Measurements from ENCODE around the gene VWA5B1. TPM values are rescaled to one million over a fixed set of nuclear protein-coding genes. Genes with fewer than 3 reads are reported as not detected.

Gene VWA5B1
- total and polyA plus RNA-seq, 4 experiments from 2014 or later: 0.11 to 0.17 TPM; not detected in 2

GRCh38 chr1:20343149-20343937, 52.7 kb downstream of the VWA5B1 start:
- H3K9me3 Mint-ChIP-seq: peaks cover 0 to 12% (median 9%) of the 10 kb centered on the region in 8 donors
- Histone ChIP-seq H3K27ac (ENCODE audit: low read depth, low read length) (no peak overlapping the region), H3K36me3 (ENCODE audit: insufficient read depth, low read length) (no peaks in the 10 kb centered on the region), H3K9me3 (ENCODE audit: control insufficient read depth in 1 of 2, low read length in 2 of 2) (no peaks in the 10 kb centered on the region), H3K27me3 (ENCODE audit: insufficient read depth, low read length) (no peaks in the 10 kb centered on the region), H3K4me1 (ENCODE audit: insufficient read depth, low read length) (no peaks in the 10 kb centered on the region), H3K4me3 (ENCODE audit: low read length in 2 of 2) (no peak overlapping the region)
- H3K36me3 Mint-ChIP-seq: no peaks in the 10 kb centered on the region
- DNase-seq: peak in 4 of 5 donors; percentile 12 to 20 (median 16)
- H3K4me3 Mint-ChIP-seq: peak overlapping the region in 2 of 8 donors; percentile 51 to 70
- H3K27ac Mint-ChIP-seq: no peak overlapping the region
- peaks cover 0 to 5% (median 4%) of the 10 kb centered on the region in 4 donors for H3K4me1 Mint-ChIP-seq
- peaks cover 11 to 23% of the 10 kb centered on the region in 2 donors for H3K27me3 Mint-ChIP-seq
- intact Hi-C loops (cut with micrococcal nuclease): no loop called here
- ChIA-PET CTCF (ENCODE audit: partially characterized antibody) (no interaction called here), POLR2A (ENCODE audit: partially characterized antibody) (no interaction called here)

- Mint-ChIP-seq H3K36me3 (no peaks in the 10 kb centered on the region), H3K9me3 (peaks cover 0 to 12% (median 9%) of the 10 kb centered on the region in 8 donors), H3K27me3 (peaks cover 11 to 25% of the 10 kb centered on the region in 2 donors), H3K27ac (no peak overlapping the region), H3K4me3 (peak overlapping the region in 5 of 8 donors; percentile 21 to 76 (median 58)), H3K4me1 (peaks cover 0 to 5% (median 4%) of the 10 kb centered on the region in 4 donors)
- H3K36me3 ChIP-seq (ENCODE audit: insufficient read depth, low read length): no peaks in the 10 kb centered on the region
- intact Hi-C loops (cut with micrococcal nuclease): no loop called here
- ChIA-PET POLR2A (ENCODE audit: partially characterized antibody) (no interaction called here), CTCF (ENCODE audit: partially characterized antibody) (no interaction called here)
- H3K4me3 ChIP-seq (ENCODE audit: low read length in 2 of 2): no peak overlapping the region
- no peaks in the 10 kb centered on the region for H3K9me3 ChIP-seq (ENCODE audit: control insufficient read depth in 1 of 2, low read length in 2 of 2)
- H3K27ac ChIP-seq (ENCODE audit: low read depth, low read length): no peak overlapping the region
- no peak for DNase-seq
- no peaks in the 10 kb centered on the region for H3K4me1 ChIP-seq (ENCODE audit: insufficient read depth, low read length)
- H3K27me3 ChIP-seq (ENCODE audit: insufficient read depth, low read length): no peaks in the 10 kb centered on the region
Observed at GRCh38 chr1:20343938-20344302, 53.2 kb downstream of the VWA5B1 start.

DNA sequence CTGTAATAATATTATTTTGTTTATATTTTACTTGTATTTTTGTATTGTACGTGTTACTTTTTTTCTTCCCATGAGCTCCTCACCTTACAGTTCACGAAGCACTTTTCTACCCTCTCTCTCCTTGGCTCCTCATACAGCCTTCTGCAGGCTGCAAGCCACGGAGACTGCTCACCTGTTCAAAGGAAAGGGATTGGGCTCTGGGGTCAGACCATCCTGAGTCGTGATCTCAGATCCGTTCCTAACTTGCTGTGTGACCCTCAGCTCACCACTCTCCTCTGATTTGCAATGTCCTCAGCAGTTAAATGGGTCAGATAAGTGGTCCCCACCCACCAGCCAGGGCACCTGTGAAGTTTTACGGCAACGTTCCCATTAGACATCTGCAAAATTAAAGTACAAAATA, 54.1 kb downstream of the VWA5B1 start:
- H3K4me3 Mint-ChIP-seq: peak overlapping the region in 1 of 8 donors; percentile 36
- CTCF ChIA-PET (ENCODE audit: partially characterized antibody): no interaction called here
- Histone ChIP-seq H3K27me3 (ENCODE audit: insufficient read depth, low read length) (no peaks in the 10 kb centered on the region), H3K27ac (ENCODE audit: low read depth, low read length) (no peak overlapping the region), H3K36me3 (ENCODE audit: insufficient read depth, low read length) (no peaks in the 10 kb centered on the region), H3K4me3 (ENCODE audit: low read length in 2 of 2) (no peak overlapping the region), H3K9me3 (ENCODE audit: control insufficient read depth in 1 of 2, low read length in 2 of 2) (no peaks in the 10 kb centered on the region), H3K4me1 (ENCODE audit: insufficient read depth, low read length) (no peaks in the 10 kb centered on the region)
- H3K9me3 Mint-ChIP-seq: peaks cover 0 to 12% (median 9%) of the 10 kb centered on the region in 8 donors
- POLR2A ChIA-PET (ENCODE audit: partially characterized antibody): no interaction called here
- peaks cover 11 to 23% of the 10 kb centered on the region in 2 donors for H3K27me3 Mint-ChIP-seq
- intact Hi-C loops (cut with micrococcal nuclease): no loop called here
- no peak for DNase-seq
- H3K4me1 Mint-ChIP-seq: peaks cover 0 to 5% (median 4%) of the 10 kb centered on the region in 4 donors
- H3K36me3 Mint-ChIP-seq: no peaks in the 10 kb centered on the region
- H3K27ac Mint-ChIP-seq: no peak overlapping the region

DNA sequence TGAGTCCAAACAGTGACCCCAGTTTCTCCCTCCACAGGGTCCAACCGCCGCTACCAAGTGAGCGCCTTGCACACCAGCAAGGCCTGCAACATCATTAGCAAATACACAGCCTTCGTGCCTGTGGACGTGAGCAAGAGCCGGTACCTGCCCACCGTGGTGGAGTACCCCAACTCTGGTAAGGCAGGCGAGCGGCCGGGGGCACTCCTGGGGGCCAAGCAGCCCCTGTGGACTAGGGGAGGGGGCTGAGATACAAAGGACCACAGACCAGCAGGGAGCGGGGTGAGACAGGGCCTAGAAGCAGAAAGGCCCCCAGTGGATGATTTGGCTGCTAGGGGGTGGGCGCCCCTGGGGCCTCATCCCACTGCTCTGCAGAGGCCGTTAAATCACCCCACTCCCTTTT, 54.7 kb downstream of the VWA5B1 start:
- Mint-ChIP-seq H3K4me1 (peaks cover 0 to 5% (median 4%) of the 10 kb centered on the region in 4 donors), H3K9me3 (peaks cover 0 to 12% (median 9%) of the 10 kb centered on the region in 8 donors), H3K27ac (no peak overlapping the region), H3K4me3 (no peak overlapping the region), H3K36me3 (no peaks in the 10 kb centered on the region), H3K27me3 (peaks cover 11 to 18% of the 10 kb centered on the region in 2 donors)
- no peak overlapping the region for H3K4me3 ChIP-seq (ENCODE audit: low read length in 2 of 2)
- CTCF ChIA-PET (ENCODE audit: partially characterized antibody): no interaction called here
- no peaks in the 10 kb centered on the region for H3K27me3 ChIP-seq (ENCODE audit: insufficient read depth, low read length)
- H3K36me3 ChIP-seq (ENCODE audit: insufficient read depth, low read length): no peaks in the 10 kb centered on the region
- H3K9me3 ChIP-seq (ENCODE audit: control insufficient read depth in 1 of 2, low read length in 2 of 2): no peaks in the 10 kb centered on the region
- no peak for DNase-seq
- no peaks in the 10 kb centered on the region for H3K4me1 ChIP-seq (ENCODE audit: insufficient read depth, low read length)
- intact Hi-C loops (cut with micrococcal nuclease): no loop called here
- POLR2A ChIA-PET (ENCODE audit: partially characterized antibody): no interaction called here
- H3K27ac ChIP-seq (ENCODE audit: low read depth, low read length): no peak overlapping the region

DNA sequence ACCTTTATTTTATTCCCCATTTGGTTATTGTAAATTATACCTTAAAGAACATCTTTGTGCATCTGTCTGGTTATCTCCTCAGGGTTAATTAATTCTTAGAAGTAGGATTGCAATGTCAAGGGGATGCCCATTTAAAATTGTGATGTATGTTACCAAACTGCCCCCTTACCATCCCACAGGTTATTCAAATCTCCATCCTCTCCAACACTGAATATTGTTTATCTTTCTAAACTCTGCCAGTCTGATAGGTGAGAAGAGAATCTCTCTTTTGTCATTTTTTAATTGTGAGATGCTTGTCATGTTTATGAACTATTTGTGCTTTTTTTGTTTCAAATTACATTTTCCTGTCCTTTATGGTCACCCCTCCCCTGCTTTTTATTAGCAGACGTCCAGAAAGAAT, 55.8 kb downstream of the VWA5B1 start:
- Histone ChIP-seq H3K4me1 (ENCODE audit: insufficient read depth, low read length) (no peaks in the 10 kb centered on the region), H3K9me3 (ENCODE audit: control insufficient read depth in 1 of 2, low read length in 2 of 2) (no peaks in the 10 kb centered on the region), H3K36me3 (ENCODE audit: insufficient read depth, low read length) (no peaks in the 10 kb centered on the region), H3K27ac (ENCODE audit: low read depth, low read length) (no peak overlapping the region), H3K4me3 (ENCODE audit: low read length in 2 of 2) (no peak overlapping the region), H3K27me3 (ENCODE audit: insufficient read depth, low read length) (no peaks in the 10 kb centered on the region)
- DNase-seq: no peak
- Mint-ChIP-seq H3K27me3 (peaks cover 11 to 18% of the 10 kb centered on the region in 2 donors), H3K36me3 (no peaks in the 10 kb centered on the region), H3K4me3 (no peak overlapping the region), H3K4me1 (peaks cover 0 to 5% (median 4%) of the 10 kb centered on the region in 4 donors), H3K9me3 (peaks cover 0 to 12% (median 9%) of the 10 kb centered on the region in 8 donors), H3K27ac (no peak overlapping the region)
- ChIA-PET CTCF (ENCODE audit: partially characterized antibody) (no interaction called here), POLR2A (ENCODE audit: partially characterized antibody) (no interaction called here)
- intact Hi-C loops (cut with micrococcal nuclease): no loop called here

DNA sequence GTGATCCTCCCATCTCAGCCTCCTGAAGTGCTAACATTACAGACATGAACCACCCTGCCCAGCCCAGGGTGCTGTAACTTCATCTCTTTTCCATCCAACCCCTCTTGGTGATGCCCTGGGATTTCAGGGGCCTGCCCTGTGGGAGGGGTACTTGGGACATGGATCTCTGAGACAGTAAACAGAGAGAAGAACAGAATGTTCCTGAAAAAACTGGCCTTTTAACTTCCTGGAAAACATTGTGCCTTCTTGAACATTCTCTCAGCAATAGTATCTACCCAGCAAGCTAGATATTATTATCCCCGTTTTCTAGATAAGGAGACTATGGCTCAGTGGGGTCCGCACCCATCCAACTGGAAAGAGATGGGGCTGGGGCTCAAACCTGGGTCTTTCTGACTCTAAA, 57.0 kb downstream of the VWA5B1 start:
- no peaks in the 10 kb centered on the region for H3K27me3 ChIP-seq (ENCODE audit: insufficient read depth, low read length)
- H3K9me3 Mint-ChIP-seq: peaks cover 0 to 12% (median 9%) of the 10 kb centered on the region in 8 donors
- no peak overlapping the region for H3K4me3 ChIP-seq (ENCODE audit: low read length in 2 of 2)
- H3K4me1 Mint-ChIP-seq: peaks cover 0 to 5% (median 4%) of the 10 kb centered on the region in 4 donors
- POLR2A ChIA-PET (ENCODE audit: partially characterized antibody): no interaction called here
- no peaks in the 10 kb centered on the region for H3K4me1 ChIP-seq (ENCODE audit: insufficient read depth, low read length)
- no peak overlapping the region for H3K27ac ChIP-seq (ENCODE audit: low read depth, low read length)
- H3K27ac Mint-ChIP-seq: no peak overlapping the region
- no peaks in the 10 kb centered on the region for H3K36me3 Mint-ChIP-seq
- no peaks in the 10 kb centered on the region for H3K36me3 ChIP-seq (ENCODE audit: insufficient read depth, low read length)
- H3K9me3 ChIP-seq (ENCODE audit: control insufficient read depth in 1 of 2, low read length in 2 of 2): no peaks in the 10 kb centered on the region
- DNase-seq: no peak
- intact Hi-C loops (cut with micrococcal nuclease): no loop called here
- H3K4me3 Mint-ChIP-seq: no peak overlapping the region
- CTCF ChIA-PET (ENCODE audit: partially characterized antibody): no interaction called here
- H3K27me3 Mint-ChIP-seq: peaks cover 11 to 22% of the 10 kb centered on the region in 2 donors

- Histone ChIP-seq H3K4me1 (ENCODE audit: insufficient read depth, low read length) (no peaks in the 10 kb centered on the region), H3K27me3 (ENCODE audit: insufficient read depth, low read length) (no peaks in the 10 kb centered on the region), H3K9me3 (ENCODE audit: control insufficient read depth in 1 of 2, low read length in 2 of 2) (no peaks in the 10 kb centered on the region), H3K4me3 (ENCODE audit: low read length in 2 of 2) (no peak overlapping the region), H3K27ac (ENCODE audit: low read depth, low read length) (no peak overlapping the region), H3K36me3 (ENCODE audit: insufficient read depth, low read length) (no peaks in the 10 kb centered on the region)
- H3K4me3 Mint-ChIP-seq: no peak overlapping the region
- DNase-seq: no peak
- POLR2A ChIA-PET (ENCODE audit: partially characterized antibody): no interaction called here
- H3K27me3 Mint-ChIP-seq: peaks cover 14 to 25% of the 10 kb centered on the region in 2 donors
- CTCF ChIA-PET (ENCODE audit: partially characterized antibody): no interaction called here
- H3K4me1 Mint-ChIP-seq: peaks cover 0 to 5% (median 4%) of the 10 kb centered on the region in 4 donors
- H3K9me3 Mint-ChIP-seq: peaks cover 0 to 12% (median 9%) of the 10 kb centered on the region in 8 donors
- intact Hi-C loops (cut with micrococcal nuclease): no loop called here
- H3K36me3 Mint-ChIP-seq: no peaks in the 10 kb centered on the region
- H3K27ac Mint-ChIP-seq: no peak overlapping the region
Observed at GRCh38 chr1:20348326-20348915, 57.7 kb downstream of the VWA5B1 start.

All from CD4-positive, alpha-beta memory T cell (primary cell).